Right ventricle myocardium inferior (tissue), 1 donor: ENCODE data around the gene SELENOK. TPM values are rescaled to one million over a fixed set of nuclear protein-coding genes. Genes with fewer than 3 reads are reported as not detected.

Experiments used
- ATAC-seq: fragments of 200-7000 bp; cut with Tn5 transposase; one replicate; pipeline ENCODE4 v1.9.1; 2020; ENCODE audit warnings: mild to moderate bottlenecking, moderate library complexity
- DNase-seq: peaks from one replicate; pipeline ENCODE4 v3.0.0; 2021; ENCODE audit errors: missing footprints
- intact Hi-C: fragments of 100-400 bp; cut with DNase I; formaldehyde crosslinking; loops from one replicate; pipeline ENCODE4 v1.11.0; 2022
- total RNA-seq: library from RNA; stranded (reverse); fragmentation: NEBNext Ultra II Directional; extraction: Animal tissue kit (Norgen Biotek cat#: 25700); gene quantifications from one replicate; pipeline ENCODE4 v1.2.1, GENCODE V29; 2021
- donor health status: DM: no; HTN: yes; CAD: no; lungs with severe emphysema.

The SELENOK gene
- total RNA-seq, 1 donor from 2014 or later, result 112 TPM

DNA sequence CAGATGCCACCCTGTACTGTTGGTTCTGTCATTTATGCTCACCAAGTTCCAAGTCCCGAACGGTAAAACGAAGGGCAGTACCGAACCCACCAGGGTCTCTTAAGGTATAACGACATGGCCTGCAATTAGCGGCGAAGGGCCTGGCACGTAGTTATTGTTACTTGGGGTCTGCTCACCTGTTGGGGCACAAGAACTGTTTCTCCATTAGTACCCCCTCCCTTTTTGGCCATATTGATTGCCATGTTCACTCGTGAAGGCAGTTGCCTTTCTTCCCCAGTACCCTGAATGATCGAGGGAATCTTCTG is 44.9 kb downstream of the SELENOK start:
- DNase-seq, result no peak
- intact Hi-C loops, result loop anchor here (5.0 kb wide), 1 partner anchor 115 kb away; no protein-coding TSS in a partner anchor
- no peak for ATAC-seq

DNA sequence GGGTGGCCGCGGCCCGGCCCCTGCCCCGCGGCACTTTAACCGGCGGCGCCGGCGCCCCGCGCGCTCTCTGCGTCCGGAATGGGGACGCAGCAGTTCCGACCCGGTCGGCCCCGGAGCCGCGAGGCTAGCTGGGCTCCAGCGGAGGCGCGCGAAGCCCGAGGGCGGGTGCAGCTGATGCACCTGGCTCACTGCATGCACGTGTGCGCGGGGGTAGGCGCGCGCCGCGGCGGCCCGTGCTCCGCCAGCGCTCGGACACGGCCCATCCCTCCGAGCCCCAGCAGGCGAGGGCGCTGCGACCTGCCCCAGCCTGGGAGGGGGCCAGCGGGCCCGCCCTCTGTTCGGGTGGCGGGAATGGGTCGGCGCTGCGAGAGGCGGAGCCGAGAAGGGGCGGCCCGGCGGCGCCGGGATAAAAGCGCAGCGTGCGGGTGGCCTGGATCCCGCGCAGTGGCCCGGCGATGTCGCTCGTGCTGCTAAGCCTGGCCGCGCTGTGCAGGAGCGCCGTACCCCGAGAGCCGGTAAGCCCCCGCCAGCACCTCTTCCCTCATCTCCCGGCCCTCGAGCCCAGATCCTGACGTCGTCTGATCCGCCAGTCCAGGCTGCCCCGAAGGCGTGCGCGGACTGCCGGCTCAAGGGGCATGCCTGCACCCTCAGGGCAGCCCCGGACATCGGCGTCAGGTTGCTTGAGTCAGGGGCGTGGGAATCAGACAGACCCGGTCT is 45.4 kb downstream of the SELENOK start, which contains the start of the genes CHDH and IL17RB:
CHDH (minus strand) TSS at position 286 of the 717 bp plus-strand sequence. CDS start 22,411 bp downstream, outside the sequence.
IL17RB (plus strand) TSS at position 435 of the 717 bp plus-strand sequence; CDS start at position 456, 21 bp downstream.
- intact Hi-C loops, result loop anchor here (5.0 kb wide), 1 partner anchor 114 kb away; no protein-coding TSS in a partner anchor

DNA sequence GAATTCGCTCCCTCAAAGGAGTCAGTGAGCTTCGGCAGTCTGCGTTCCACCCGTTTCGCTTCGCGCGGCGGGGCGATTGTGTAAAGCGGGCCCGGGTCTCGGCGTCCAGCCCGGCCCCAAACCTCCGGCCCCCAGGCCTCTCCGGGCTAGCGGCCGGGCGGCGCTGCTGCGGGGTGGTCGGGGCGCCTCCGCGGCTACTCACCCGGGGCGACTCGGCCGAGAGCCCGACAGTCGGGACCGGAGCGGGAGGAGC is 45.9 kb downstream of the SELENOK start:
- peak; percentile 2 for ATAC-seq

More for the DNA sequence above, 45.4 kb downstream of the SELENOK start, which contains the start of the genes CHDH and IL17RB:
- ATAC-seq, result peak; percentile 87
- DNase-seq, result no peak

GRCh38 chr3:53845103-53845880 is 46.4 kb downstream of the SELENOK start:
- ATAC-seq (peak; percentile 58), DNase-seq (peak; percentile 78)
- intact Hi-C loops, result loop anchor here (2.0 to 5.0 kb wide), 2 partner anchors 30 to 113 kb away; no protein-coding TSS in a partner anchor

More for the DNA sequence above, 45.9 kb downstream of the SELENOK start:
- intact Hi-C loops, result loop anchor here (2.0 to 5.0 kb wide), 2 partner anchors 31 to 114 kb away; no protein-coding TSS in a partner anchor
- no peak for DNase-seq

- no peak for DNase-seq
- ATAC-seq, result no peak
- intact Hi-C loops, result loop anchor here (2.0 to 5.0 kb wide), 3 partner anchors 30 to 127 kb away; no protein-coding TSS in a partner anchor
Measured at GRCh38 chr3:53844262-53845102, 47.2 kb downstream of the SELENOK start.

DNA sequence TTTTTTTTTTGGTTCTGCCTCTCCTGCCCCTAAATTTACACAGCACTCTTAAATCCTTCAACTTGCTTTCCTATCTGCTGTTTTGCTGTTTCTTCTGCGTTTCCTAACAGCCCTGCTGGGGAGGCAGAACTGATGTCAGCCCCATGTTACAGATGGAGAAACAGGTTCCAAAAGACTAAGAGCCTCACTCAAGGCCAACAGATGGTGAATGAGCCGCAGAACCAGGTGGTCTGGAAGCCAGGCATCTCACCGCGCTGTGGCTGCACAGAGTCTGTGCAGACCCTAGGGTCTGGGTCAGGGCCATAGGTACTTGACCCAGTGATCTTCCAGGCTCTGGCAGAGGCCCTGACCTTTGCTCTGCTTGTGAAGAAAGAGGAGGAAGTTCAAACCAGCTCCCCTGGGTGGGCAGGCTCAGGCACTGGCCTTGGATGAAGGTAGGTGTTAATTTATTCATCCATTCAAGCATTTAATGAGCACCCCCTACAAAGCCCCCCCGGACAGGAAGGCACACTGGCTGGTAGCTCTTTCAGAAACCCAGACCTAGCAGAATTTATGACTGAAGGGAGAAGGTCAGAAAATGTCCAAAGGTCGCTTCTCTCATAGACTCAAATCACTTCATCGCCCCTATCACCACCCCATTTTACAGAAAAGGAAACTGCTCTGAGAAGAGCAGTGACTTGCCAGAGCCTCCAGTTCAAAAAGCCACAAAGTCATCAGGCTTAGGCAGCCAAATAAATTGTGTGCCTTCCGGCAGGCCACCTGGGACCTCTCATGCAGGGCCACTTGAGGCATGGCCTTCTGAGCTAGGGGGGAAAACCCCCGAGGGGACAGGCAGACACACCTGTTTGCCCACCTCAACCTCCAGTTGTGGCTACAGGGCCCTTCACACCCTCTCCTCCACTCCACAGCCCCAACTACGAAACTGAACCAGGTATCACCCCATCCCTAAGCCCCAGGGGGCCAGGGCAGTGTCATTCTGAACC is 48.2 kb downstream of the SELENOK start:
- DNase-seq (no peak), ATAC-seq (no peak)
- intact Hi-C loops, result loop anchor here (2.0 to 5.0 kb wide), 2 partner anchors 29 to 126 kb away; no protein-coding TSS in a partner anchor

DNA sequence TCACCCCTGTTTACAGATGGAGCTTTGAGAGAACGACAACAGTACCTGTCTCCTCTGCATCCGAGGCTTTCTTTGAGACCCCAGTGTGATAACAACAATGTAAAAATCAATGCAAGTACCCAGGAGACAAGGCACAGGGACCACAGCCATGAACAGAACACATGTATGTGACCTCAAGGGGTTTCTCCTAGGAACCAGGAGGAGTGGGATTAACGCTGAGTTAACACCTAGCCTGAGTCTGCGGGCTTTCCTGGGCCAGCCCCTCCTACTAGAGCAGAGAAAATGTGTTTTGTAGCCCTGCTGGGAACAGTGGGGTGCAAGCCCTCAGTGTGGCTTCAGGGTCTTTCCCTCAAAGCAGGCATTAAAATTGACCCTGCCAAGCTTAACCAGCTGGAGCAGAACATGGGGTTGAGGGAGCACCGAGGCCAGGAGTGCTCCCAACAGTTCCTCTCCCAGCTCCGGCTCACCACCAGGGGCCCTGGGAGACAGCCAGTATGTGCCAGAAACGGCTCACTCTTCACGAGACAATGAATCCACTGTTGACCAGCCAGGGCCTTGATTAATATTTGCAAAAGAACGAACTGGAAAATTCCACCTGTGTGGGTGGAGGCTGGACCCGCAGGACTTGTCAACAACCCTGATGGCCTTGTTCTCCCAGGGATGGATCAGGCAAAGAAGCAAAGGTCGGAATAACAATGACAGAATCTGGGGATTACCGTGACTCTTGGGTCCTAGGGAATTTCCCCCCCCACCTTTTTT is 49.0 kb downstream of the SELENOK start:
- ATAC-seq, result peak; percentile 30
- intact Hi-C loops, result loop anchor here (5.0 kb wide), 1 partner anchor 125 kb away; no protein-coding TSS in a partner anchor

GRCh38 chr3:53841296-53841695 is 50.4 kb downstream of the SELENOK start:
- ATAC-seq, result no peak
- intact Hi-C loops, result loop anchor here (5.0 kb wide), 1 partner anchor 124 kb away; no protein-coding TSS in a partner anchor
- DNase-seq, result no peak

More for the DNA sequence above, 49.0 kb downstream of the SELENOK start:
- DNase-seq, result no peak

DNA sequence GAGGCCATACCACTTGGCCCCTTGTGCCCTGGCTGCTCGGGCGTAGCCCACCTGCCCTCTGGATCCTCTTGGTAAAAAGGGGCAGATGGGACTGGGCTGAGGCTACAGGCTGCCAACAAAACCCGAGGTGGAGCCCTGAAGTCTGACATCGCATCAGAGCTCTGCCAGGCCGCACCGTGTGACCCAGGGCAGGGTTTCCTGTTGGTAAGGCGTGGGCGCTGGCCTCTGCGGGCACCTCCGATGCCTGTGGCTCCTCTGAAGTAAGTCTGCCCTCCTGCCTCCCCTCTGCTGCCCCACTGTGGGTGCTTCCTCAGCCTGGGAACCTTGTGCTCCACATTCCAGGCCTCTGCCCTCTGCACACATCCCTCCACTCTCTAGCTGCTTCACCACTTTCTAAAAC is 54.3 kb downstream of the SELENOK start:
- DNase-seq (no peak), ATAC-seq (no peak)
- intact Hi-C loops, result no loop called here

DNA sequence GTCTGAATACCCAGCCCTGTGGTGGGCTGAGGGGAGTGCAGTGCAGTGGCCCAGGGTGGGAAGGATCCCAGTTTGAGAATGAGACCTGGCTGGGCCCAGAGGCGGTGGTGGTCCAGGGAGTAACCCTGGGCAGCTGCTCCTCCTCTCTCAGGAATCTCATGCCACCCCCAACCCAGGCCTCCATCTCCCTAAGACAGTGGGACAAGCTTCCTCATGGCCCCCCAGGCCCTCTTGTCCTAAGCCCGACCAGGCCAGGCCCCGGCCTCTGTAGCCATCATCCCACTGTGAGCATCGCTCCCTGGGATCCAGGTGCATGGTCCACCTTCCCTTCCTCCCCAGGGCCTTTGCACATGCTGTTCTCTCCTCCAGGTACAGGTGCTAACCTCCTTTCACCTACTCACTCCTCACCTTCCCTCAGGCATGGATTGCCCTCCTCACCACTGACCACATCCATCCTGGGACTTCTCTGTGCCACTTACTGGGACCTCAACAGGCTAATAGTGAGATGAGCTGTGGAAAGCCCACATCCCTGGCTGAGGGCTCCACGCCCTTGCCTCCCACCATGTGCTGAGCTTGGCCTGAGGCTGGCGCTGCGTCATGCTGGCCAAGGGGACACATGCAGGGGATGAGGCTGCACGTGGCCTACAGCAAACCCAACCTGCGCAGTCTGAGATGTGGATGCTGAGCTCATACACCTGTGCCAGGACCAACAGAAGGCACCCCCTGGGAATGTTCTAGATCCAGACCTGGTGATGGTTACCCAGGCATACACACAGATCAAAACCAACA is 55.4 kb downstream of the SELENOK start:
- DNase-seq (no peak), ATAC-seq (no peak)
- intact Hi-C loops, result no loop called here

DNA sequence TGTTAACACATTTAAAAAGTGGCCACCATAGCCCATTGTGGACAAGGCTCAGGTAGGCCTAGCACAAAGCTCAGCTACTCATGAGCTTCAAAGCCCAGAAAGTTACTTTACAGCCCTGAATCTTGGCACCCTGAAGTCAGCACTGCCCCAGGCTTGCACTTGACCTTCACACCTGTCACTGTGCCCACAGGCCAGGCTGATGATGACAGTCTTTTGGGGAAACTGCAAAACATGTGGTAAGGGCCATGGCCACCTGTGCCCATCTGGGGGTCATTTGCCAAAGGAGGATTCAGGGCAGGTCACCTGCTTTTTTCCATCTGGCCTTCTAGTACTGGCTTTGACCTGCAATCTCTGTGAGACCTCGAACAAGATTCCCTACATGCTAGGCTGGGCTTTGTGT is 56.4 kb downstream of the SELENOK start:
- ATAC-seq, result no peak
- intact Hi-C loops, result no loop called here

GRCh38 chr3:53834429-53835095 is 57.1 kb downstream of the SELENOK start:
- DNase-seq (no peak), ATAC-seq (no peak)
- intact Hi-C loops, result no loop called here

More for the DNA sequence above, 56.4 kb downstream of the SELENOK start:
- no peak for DNase-seq
